Lung (tissue), 12 donors: ENCODE data around the gene CELF5. TPM values are rescaled to one million over a fixed set of nuclear protein-coding genes. Genes with fewer than 3 reads are reported as not detected.

Experiments used
- ATAC-seq: fragments of 200-7000 bp; cut with Tn5 transposase; one replicate; pipeline ENCODE4 v1.9.1; 2020; ENCODE audit warnings: moderate number of reproducible peaks; ENCODE audit not compliant: insufficient read depth, low FRiP score
- DNase-seq, 3 donors: peaks; one replicate each; pipeline ENCODE4 v3.0.0-alpha.2; 2013 to 2017
- H3K27ac ChIP-seq, 2 donors: one replicate each; pipeline ENCODE4 v1.5.1; 2013; ENCODE audit warnings: mild to moderate bottlenecking in 2 of 2, moderate library complexity in 2 of 2, control low read depth in 1 of 2, inconsistent platforms in 1 of 2, low read depth in 1 of 2, low read length in 1 of 2
- H3K27me3 ChIP-seq, 3 donors: one replicate each; pipeline ENCODE4 v1.5.1; 2013; ENCODE audit warnings: low read length in 2 of 3; ENCODE audit not compliant: control insufficient read depth in 3 of 3, insufficient read depth in 3 of 3
- H3K36me3 ChIP-seq, 4 donors: one replicate each; pipeline ENCODE4 v1.5.1; 2013; ENCODE audit warnings: low read length in 4 of 4, mild to moderate bottlenecking in 1 of 4, moderate library complexity in 1 of 4; ENCODE audit not compliant: control insufficient read depth in 4 of 4, insufficient read depth in 4 of 4
- H3K4me1 ChIP-seq, 5 donors: one replicate each; pipeline ENCODE4 v1.5.1; 2013; ENCODE audit warnings: low read length in 5 of 5, mild to moderate bottlenecking in 2 of 5, moderate library complexity in 1 of 5; ENCODE audit not compliant: control insufficient read depth in 5 of 5, insufficient read depth in 5 of 5
- H3K4me3 ChIP-seq: one replicate; pipeline ENCODE4 v1.5.1; 2013; ENCODE audit warnings: mild to moderate bottlenecking, control low read depth, moderate library complexity
- H3K9ac ChIP-seq, 2 donors: one replicate each; pipeline ENCODE4 v1.5.1; 2013; ENCODE audit warnings: low read length in 2 of 2, control low read depth in 1 of 2; ENCODE audit not compliant: insufficient read depth in 1 of 2
- H3K9me3 ChIP-seq, 4 donors: one replicate each; pipeline ENCODE4 v1.5.1; 2013; ENCODE audit warnings: low read length in 3 of 4, mild to moderate bottlenecking in 1 of 4, moderate library complexity in 1 of 4; ENCODE audit not compliant: control insufficient read depth in 4 of 4, insufficient read depth in 3 of 4
- CTCF ChIP-seq: IDR thresholded peaks from 2 replicates; pipeline ENCODE4 v1.5.1; 2012; ENCODE audit warnings: mild to moderate bottlenecking; ENCODE audit errors: control extremely low read depth, extremely low read depth
- WGBS, 2 donors: extraction: QIAGEN DNeasy Blood & Tissue Kit; methylation state at CpG; one replicate each; pipeline ENCODE4 v1.1.7; 2013; 5-methylcytosine and 5-hydroxymethylcytosine counted together
- polyA plus RNA-seq, 2 donors: library from polyadenylated mRNA; stranded (reverse); fragments of 200-250 nt; gene quantifications; one replicate each; pipeline ENCODE4 v1.2.1, GENCODE V29; 2013
- total RNA-seq, 2 donors: library from RNA; depleted of rRNA in 1 of 2; stranded (reverse); fragments of >200 nt in 1 of 2; gene quantifications; one replicate each; pipeline ENCODE4 v1.2.1, GENCODE V29; 2014 to 2021
- donor health status: control.
- donor health status: control.
- donor health status: Bipolar disorder and iron deficiency.
- donor health status: healthy.
- donor health status: DM: yes; HTN: yes; CAD: no.

The CELF5 gene
- total and polyA plus RNA-seq, 4 donors, result 0.08 to 0.14 (median 0.12) TPM; not detected in 1

DNA sequence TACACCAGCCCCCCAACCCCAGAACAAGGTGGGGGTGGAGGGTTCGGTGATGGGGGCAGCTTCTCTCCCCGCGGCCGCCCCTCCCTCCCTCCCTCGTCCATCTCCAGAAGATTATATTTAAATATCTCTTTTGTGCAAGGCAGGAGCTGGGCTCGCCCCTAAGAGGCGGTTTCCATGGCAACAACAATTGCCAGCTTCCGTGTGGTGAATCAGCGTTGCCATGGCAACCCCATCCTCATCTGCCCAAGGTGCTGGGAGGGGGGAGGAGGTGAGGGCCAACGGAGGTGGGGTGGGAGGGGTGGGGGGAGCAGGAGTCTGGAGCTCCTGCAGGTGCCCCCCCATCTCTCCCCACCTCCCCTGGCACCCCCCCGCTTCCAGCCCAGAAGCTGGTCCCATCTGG is 46.4 kb downstream of the CELF5 start:
- Histone ChIP-seq H3K36me3 (no peaks in the 10 kb centered on the region), H3K27me3 (peaks cover 7 to 47% (median 24%) of the 10 kb centered on the region in 3 donors), H3K27ac (no peak overlapping the region), H3K9me3 (peaks cover 0 to 19% (median 5%) of the 10 kb centered on the region in 4 donors), H3K4me3 (no peak overlapping the region), H3K4me1 (no peaks in the 10 kb centered on the region), H3K9ac (no peak overlapping the region)
- 15 to 16% methylated on average over 11 of the region's 11 CpGs for WGBS, 2 donors
- DNase-seq, result peak in 2 of 3 donors; percentile 19 to 23
- no peak for ATAC-seq
- no peak for TF ChIP-seq CTCF

DNA sequence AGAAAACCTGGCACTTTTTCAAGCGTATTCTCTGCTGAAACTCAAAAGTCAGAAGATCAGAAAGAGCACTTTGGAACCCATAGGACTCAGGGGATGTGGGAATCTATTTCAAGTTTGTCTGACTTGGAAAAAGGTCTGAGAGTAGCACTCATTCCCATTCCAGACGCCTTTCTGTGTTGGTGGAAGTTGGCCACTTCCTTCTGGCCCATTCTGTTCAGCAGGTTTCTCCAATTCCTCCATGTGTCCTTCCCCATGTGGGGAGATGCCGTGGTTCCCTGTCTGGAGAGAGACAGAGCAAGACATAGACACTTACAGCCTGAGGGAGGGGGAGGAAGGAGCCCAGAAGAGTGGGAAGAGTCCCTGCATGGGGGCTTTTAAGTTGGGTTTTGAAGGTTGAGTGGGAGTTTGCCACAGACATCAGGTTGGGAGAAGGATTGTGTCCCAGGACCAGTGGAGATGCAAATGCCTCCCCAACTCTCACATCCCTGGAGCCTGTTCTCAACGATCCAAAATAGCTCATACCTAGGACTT is 48.0 kb downstream of the CELF5 start:
- H3K9ac ChIP-seq, result no peak overlapping the region
- H3K27me3 ChIP-seq, result peaks cover 7 to 47% (median 24%) of the 10 kb centered on the region in 3 donors
- H3K4me1 ChIP-seq, result no peaks in the 10 kb centered on the region
- H3K27ac ChIP-seq, result no peak overlapping the region
- DNase-seq, result no peak
- peaks cover 0 to 19% (median 5%) of the 10 kb centered on the region in 4 donors for H3K9me3 ChIP-seq
- WGBS, 2 donors, result 47 to 54% methylated on average over 4 of the region's 4 CpGs
- ATAC-seq, result no peak
- H3K36me3 ChIP-seq, result no peaks in the 10 kb centered on the region
- H3K4me3 ChIP-seq, result no peak overlapping the region
- TF ChIP-seq CTCF, result no peak

GRCh38 chr19:3272952-3273351 is 48.5 kb downstream of the CELF5 start:
- peaks cover 7 to 44% (median 24%) of the 10 kb centered on the region in 3 donors for H3K27me3 ChIP-seq

More at GRCh38 chr19:3272952-3273351, 48.5 kb downstream of the CELF5 start:
- Histone ChIP-seq H3K27ac (no peak overlapping the region), H3K4me1 (no peaks in the 10 kb centered on the region), H3K36me3 (no peaks in the 10 kb centered on the region), H3K4me3 (no peak overlapping the region), H3K9ac (no peak overlapping the region), H3K9me3 (peaks cover 0 to 19% (median 5%) of the 10 kb centered on the region in 4 donors)
- DNase-seq, result no peak
- no peak for TF ChIP-seq CTCF
- no peak for ATAC-seq
- WGBS, 2 donors, result 89 to 96% methylated on average over 3 of the region's 3 CpGs
